Measurements from ENCODE around the gene SH3PXD2A.

- no peak for TF ChIP-seq POLR2A (IDR thresholded peaks at IDR 0.05)
- no peak for TF ChIP-seq CTCF (IDR thresholded peaks at IDR 0.05)
Measured at GRCh38 chr10:103793429-103793828, 61.9 kb downstream of the SH3PXD2A start.

All from adrenal gland (tissue), 5 donors.